Lung microvascular endothelial cell (primary cell): ENCODE results near the gene WFDC8. TPM values are rescaled to one million over a fixed set of nuclear protein-coding genes. Genes with fewer than 3 reads are reported as not detected.

Experiments
- DNase-seq, 2 donors: peaks; one replicate each; pipeline versions ENCODE4 v3.0.0 to v3.0.0-alpha.2; 2010; ENCODE audit warnings: low read depth in 2 of 2
- total RNA-seq: library from RNA; depleted of rRNA; stranded (reverse); fragments of >200 nt; gene quantifications from 2 replicates; pipeline ENCODE4 v1.2.1, GENCODE V29; 2014

Gene WFDC8
- total RNA-seq, 1 donor from 2014 or later, result not detected

GRCh38 chr20:45548410-45548809, 30.7 kb downstream of the WFDC8 start:
- no peak for DNase-seq

DNA sequence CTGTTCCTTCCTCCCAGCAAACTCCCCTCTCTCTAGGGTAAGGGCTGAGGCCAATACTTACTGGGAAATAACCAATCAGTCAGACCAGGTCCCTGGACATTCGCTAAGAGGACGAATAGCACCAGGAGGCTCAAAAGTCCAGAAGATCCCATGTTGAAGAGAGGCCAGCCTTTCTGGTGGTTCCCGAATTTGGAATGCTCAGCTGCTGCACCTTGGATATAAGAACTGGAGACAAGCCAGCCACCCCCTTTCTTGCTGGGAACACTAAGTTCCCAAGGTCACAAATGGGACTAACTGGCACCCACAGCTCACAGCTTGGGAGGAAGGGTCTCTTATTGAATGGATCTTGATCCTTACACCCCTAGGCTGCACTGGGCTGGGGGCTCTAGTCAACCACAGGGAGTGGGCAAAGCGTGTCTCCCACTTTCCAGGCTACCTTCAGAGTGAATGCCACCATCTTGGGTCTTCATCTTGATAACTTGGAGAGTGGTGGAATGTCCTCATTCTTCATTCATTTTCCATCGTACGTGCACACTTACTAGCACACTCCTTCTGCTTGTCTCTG, 31.8 kb downstream of the WFDC8 start, which contains the start of gene EPPIN:
EPPIN (minus strand) TSS at position 196 of the 565 bp plus-strand sequence; CDS start at position 152, 44 bp downstream.
- DNase-seq, result no peak

- peak; percentile 2 to 5 for DNase-seq
Measured at GRCh38 chr20:45545754-45546453, 33.2 kb downstream of the WFDC8 start.

- no peak for DNase-seq
Measured at GRCh38 chr20:45545351-45545750, 33.7 kb downstream of the WFDC8 start.

DNA sequence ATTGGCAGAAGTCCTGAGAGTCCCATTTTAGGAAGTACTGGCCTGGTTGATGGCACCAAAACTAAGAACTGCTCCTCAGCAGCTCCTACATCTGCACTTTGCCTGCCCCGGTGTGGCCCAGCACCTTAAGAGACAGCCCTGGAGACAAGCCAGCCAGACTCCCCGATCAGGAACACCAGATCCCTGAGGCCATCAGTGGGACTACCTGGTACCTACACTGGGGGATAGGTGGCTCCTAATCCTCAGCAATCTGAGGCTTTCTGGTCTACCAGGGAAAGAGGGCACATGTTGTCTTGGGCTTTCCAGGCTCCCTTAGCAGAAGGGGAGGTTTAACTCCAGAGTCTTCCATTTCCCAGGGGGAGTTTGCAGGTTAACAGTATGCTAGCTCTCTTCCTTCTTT, 39.7 kb downstream of the WFDC8 start, which contains the start of gene WFDC6:
WFDC6 (minus strand) TSS at position 101 of the 400 bp plus-strand sequence; CDS start at position 26, 75 bp downstream.
- DNase-seq, result no peak

- DNase-seq, result no peak
Measured at GRCh38 chr20:45538209-45538799, 40.8 kb downstream of the WFDC8 start.

DNA sequence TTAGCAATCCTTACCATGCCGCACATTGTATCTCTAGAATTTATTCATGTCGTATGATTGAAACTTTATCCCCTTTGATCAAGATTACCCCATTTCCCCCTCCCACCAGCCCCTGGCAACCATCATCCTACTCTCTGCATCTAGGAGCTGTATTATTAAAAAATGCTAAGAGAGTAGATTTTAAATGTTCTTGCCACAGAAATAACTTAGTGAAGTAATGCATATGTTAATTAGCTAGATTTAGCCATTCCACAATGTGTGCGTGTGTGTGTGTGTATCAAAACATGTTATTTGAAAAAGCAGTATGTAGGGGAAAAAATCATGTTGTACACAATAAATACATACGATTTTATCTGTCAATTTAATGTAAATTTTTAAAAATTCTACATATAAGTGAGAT, 51.8 kb downstream of the WFDC8 start:
- no peak for DNase-seq

DNA sequence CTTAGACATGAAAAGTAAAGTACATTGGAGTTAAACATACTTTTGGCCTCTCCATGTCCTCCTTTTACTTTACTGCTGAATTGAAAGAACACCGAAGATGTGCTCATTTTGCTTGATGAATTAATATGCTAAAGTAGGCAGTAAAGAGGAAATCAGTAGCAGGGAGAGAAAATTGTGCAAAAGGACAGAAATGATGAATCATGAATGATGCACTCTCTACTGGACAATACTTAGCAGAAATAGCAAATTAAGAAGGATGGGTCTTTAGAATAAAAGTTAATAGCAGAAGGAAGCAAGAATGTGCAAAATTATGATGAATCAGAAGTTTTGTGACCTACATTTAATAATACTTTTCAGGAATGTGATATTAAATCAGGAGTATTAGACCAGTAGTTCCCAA, 55.3 kb downstream of the WFDC8 start:
- no peak for DNase-seq

- no peak for DNase-seq
Measured at GRCh38 chr20:45518282-45518681, 60.8 kb downstream of the WFDC8 start.

- DNase-seq, result no peak
Measured at GRCh38 chr20:45515147-45515913, 63.8 kb downstream of the WFDC8 start, which contains the start of gene SPINT3. Gene SPINT3, minus strand, starts transcription at chr20:45515622. Its CDS starts 14 bp downstream, at chr20:45515608.

- DNase-seq, result no peak
Measured at GRCh38 chr20:45510242-45510862, 68.7 kb downstream of the WFDC8 start.

DNA sequence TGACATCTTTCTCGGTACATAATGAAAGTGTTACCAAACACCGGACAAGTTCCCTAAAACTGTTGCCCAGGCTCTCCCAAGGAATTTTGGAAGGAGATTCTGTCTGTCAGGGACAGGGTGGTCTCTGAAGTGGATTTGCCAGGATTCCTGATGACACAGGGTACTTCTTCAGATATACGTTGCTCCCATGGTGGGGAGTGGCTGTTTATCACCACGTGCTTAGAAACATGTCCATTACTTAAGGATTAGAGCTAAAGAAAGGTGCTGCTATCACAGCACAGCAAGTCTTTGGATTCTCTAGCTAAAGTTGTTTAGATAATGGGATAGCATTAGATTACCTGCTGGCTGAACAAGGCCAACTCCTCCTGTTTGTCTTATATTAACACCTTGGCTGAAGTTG, 70.0 kb downstream of the WFDC8 start:
- no peak for DNase-seq

GRCh38 chr20:45508068-45508886, 70.8 kb downstream of the WFDC8 start:
- no peak for DNase-seq

- DNase-seq, result no peak
Measured at GRCh38 chr20:45507011-45507820, 71.9 kb downstream of the WFDC8 start.

GRCh38 chr20:45506398-45506797, 72.7 kb downstream of the WFDC8 start:
- DNase-seq, result no peak

GRCh38 chr20:45503403-45503802, 75.7 kb downstream of the WFDC8 start:
- DNase-seq, result no peak

DNA sequence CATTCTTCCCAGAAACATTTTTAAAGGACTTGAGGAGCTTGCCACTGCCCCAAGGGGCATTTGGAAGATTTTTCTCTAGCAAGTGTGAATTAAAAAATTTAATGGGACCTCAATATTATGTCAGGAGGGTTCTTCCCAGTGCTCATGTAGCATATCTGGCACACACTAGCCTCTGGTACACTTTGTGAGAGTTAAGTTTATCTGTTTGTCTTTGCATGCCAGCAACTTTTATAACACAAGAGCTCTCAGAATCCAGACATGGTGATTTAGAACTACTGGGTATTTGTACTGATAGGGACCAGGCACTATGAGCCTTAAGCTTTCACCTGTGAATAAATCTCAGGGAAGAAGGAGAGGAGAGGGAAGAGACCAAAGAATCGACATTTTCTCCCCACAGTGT, 76.5 kb downstream of the WFDC8 start:
- DNase-seq, result no peak
